HG03432 (cell line): ENCODE data around the gene MAMDC4.
A peak's percentile ranks its signal among the peaks of the same experiment; 100 is the strongest.
"Not testable (repeated sequence)": the region's sequence is repeated elsewhere in the genome, so short reads cannot be mapped to it uniquely, and the experiment has no call there.

Experiments
- ATAC-seq: cut with Tn5 transposase; IDR thresholded peaks from one replicate; pipeline ENCODE4 v1.9.1; 2021; ENCODE audit warnings: mild to moderate bottlenecking, moderate library complexity; ENCODE audit not compliant: unreplicated experiment

MAMDC4 gene

GRCh38 chr9:136860529-136860928 is 8.4 kb downstream of the MAMDC4 start:
- ATAC-seq, result no peak

GRCh38 chr9:136860933-136861873 is 9.1 kb downstream of the MAMDC4 start:
- no peak for ATAC-seq

GRCh38 chr9:136861874-136862457 is 9.8 kb downstream of the MAMDC4 start:
- ATAC-seq, result no peak

- no peak for ATAC-seq
Measured at GRCh38 chr9:136862849-136863622, 10.9 kb downstream of the MAMDC4 start.

GRCh38 chr9:136863623-136864273 is 11.6 kb downstream of the MAMDC4 start:
- no peak for ATAC-seq

GRCh38 chr9:136865041-136865767 is 13.1 kb downstream of the MAMDC4 start:
- ATAC-seq, result no peak

GRCh38 chr9:136865768-136866103 is 13.6 kb downstream of the MAMDC4 start:
- no peak for ATAC-seq

GRCh38 chr9:136866898-136867421 is 14.8 kb downstream of the MAMDC4 start:
- ATAC-seq, result not testable (repeated sequence)

- ATAC-seq, result no peak
Measured at GRCh38 chr9:136867480-136867879, 15.3 kb downstream of the MAMDC4 start.

GRCh38 chr9:136867917-136868316 is 15.8 kb downstream of the MAMDC4 start:
- ATAC-seq, result no peak

- no peak for ATAC-seq
Measured at GRCh38 chr9:136868644-136869043, 16.5 kb downstream of the MAMDC4 start.

GRCh38 chr9:136869611-136870010 is 17.5 kb downstream of the MAMDC4 start:
- ATAC-seq, result not testable (repeated sequence)

- no peak for ATAC-seq
Measured at GRCh38 chr9:136875155-136875554, 23.0 kb downstream of the MAMDC4 start.

- no peak for ATAC-seq
Measured at GRCh38 chr9:136876476-136876875, 24.3 kb downstream of the MAMDC4 start.

GRCh38 chr9:136880651-136881050 is 28.5 kb downstream of the MAMDC4 start:
- ATAC-seq, result no peak

GRCh38 chr9:136881691-136882108 is 29.6 kb downstream of the MAMDC4 start:
- peak; percentile 24 for ATAC-seq

- peak; percentile 37 for ATAC-seq
Measured at GRCh38 chr9:136882109-136882946, 30.2 kb downstream of the MAMDC4 start.

- ATAC-seq, result not testable (repeated sequence)
Measured at GRCh38 chr9:136882947-136883283, 30.8 kb downstream of the MAMDC4 start.

GRCh38 chr9:136883670-136884069 is 31.5 kb downstream of the MAMDC4 start:
- ATAC-seq, result not testable (repeated sequence)
